GM19452 (cell line): ENCODE measurements around the gene TUBGCP6.

Experiments
- ATAC-seq: cut with Tn5 transposase; IDR thresholded peaks from one replicate; pipeline ENCODE4 v1.9.1; 2021; ENCODE audit not compliant: unreplicated experiment

TUBGCP6 gene

GRCh38 chr22:50199251-50199721, 45.5 kb downstream of the TUBGCP6 start:
- ATAC-seq = no peak

- no peak for ATAC-seq
Measured at GRCh38 chr22:50198624-50199017, 46.2 kb downstream of the TUBGCP6 start.

- no peak for ATAC-seq
Measured at GRCh38 chr22:50197856-50198623, 46.8 kb downstream of the TUBGCP6 start.

GRCh38 chr22:50197000-50197800, 47.6 kb downstream of the TUBGCP6 start:
- no peak for ATAC-seq

GRCh38 chr22:50196256-50196655, 48.6 kb downstream of the TUBGCP6 start:
- no peak for ATAC-seq

GRCh38 chr22:50194037-50194805, 50.6 kb downstream of the TUBGCP6 start:
- ATAC-seq = no peak

GRCh38 chr22:50193621-50194020, 51.2 kb downstream of the TUBGCP6 start:
- no peak for ATAC-seq

GRCh38 chr22:50192436-50193204, 52.2 kb downstream of the TUBGCP6 start:
- no peak for ATAC-seq

GRCh38 chr22:50190941-50191741, 53.7 kb downstream of the TUBGCP6 start:
- peak; percentile 31 for ATAC-seq

GRCh38 chr22:50190182-50190940, 54.5 kb downstream of the TUBGCP6 start:
- peak; percentile 35 for ATAC-seq

- peak; percentile 1 for ATAC-seq
Measured at GRCh38 chr22:50189849-50190181, 55.0 kb downstream of the TUBGCP6 start.

GRCh38 chr22:50189184-50189848, 55.5 kb downstream of the TUBGCP6 start:
- no peak for ATAC-seq

GRCh38 chr22:50188356-50188755, 56.5 kb downstream of the TUBGCP6 start:
- ATAC-seq = no peak

- no peak for ATAC-seq
Measured at GRCh38 chr22:50186761-50187523, 57.9 kb downstream of the TUBGCP6 start.

- no peak for ATAC-seq
Measured at GRCh38 chr22:50186181-50186714, 58.6 kb downstream of the TUBGCP6 start.

- ATAC-seq = no peak
Measured at GRCh38 chr22:50185375-50186087, 59.3 kb downstream of the TUBGCP6 start, which contains the start of gene TRABD. TSS of gene TRABD (plus strand) at chr22:50185913. CDS start at chr22:50193061, 7,148 bp downstream.

- ATAC-seq = no peak
Measured at GRCh38 chr22:50184902-50185374, 59.9 kb downstream of the TUBGCP6 start.
